ENCODE measurements around the gene LYSMD4.

The LYSMD4 gene

GRCh38 chr15:99704444-99704838 is 28.8 kb downstream of the LYSMD4 start:
- peak; percentile 80 for DNase-seq

- peak; percentile 56 for DNase-seq
These were observed 29.4 kb downstream of the LYSMD4 start for GRCh38 chr15:99703603-99704443.

GRCh38 chr15:99702895-99703602 is 30.2 kb downstream of the LYSMD4 start:
- DNase-seq = no peak

- no peak for DNase-seq
These were observed 37.1 kb downstream of the LYSMD4 start for GRCh38 chr15:99696096-99696495.

GRCh38 chr15:99692825-99693224 is 40.4 kb downstream of the LYSMD4 start:
- no peak for DNase-seq

GRCh38 chr15:99686290-99686689 is 46.9 kb downstream of the LYSMD4 start:
- no peak for DNase-seq

GRCh38 chr15:99683000-99683670 is 50.1 kb downstream of the LYSMD4 start:
- peak; percentile 19 for DNase-seq

- no peak for DNase-seq
These were observed 50.8 kb downstream of the LYSMD4 start for GRCh38 chr15:99682455-99682854.

GRCh38 chr15:99681990-99682389 is 51.2 kb downstream of the LYSMD4 start:
- no peak for DNase-seq

- no peak for DNase-seq
These were observed 53.0 kb downstream of the LYSMD4 start for GRCh38 chr15:99680276-99680675.

- DNase-seq = no peak
These were observed 55.6 kb downstream of the LYSMD4 start for GRCh38 chr15:99677540-99678134.
